DMS79 (cell line): ENCODE measurements around the gene TLL1.

Experiments
- DNase-seq: peaks from one replicate; lab custom pipeline; 2025; lab: John Stamatoyannopoulos, UW

The TLL1 gene

DNA sequence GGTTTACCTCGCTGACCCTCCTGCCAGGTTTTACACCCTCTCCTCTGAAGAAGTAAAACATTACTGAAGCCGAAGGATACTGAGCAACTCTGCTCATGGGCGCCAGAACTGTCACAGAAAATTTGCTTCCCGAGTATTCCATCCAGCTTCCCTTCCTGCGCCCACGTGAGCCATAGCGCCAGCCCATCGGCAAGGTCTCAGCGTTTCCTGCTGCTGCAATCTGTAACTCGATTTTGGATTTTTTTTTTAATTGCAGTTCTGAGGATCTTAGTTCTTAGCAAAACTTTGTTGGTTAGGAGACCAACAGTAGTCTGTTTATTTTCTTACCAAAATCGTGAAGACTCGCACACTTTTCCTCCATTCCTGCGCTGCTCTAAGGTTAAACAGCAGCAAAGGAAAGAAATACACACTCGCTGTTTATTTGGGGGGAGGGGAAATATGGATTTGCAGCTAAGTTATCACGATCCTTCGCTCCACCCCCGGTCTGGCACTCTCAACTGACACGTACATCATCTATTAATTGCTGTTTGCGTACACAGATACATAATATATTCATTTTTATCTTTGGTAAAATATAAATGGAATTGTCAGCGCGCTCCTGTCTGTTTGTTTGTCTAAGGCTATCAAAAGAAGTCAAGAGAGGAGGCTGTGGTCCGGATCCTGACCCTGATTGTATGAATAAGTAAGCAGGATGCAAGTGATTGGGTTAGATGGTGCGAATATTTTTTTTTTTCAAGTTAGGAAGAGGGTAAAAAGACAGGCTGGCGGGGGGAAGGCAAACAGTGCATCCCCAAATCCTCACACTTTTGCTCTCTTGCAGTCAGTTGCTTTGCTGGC is at the start of gene TLL1:
Gene TLL1 (plus strand): TSS at position 777 of the 837 bp plus-strand sequence. CDS start 668 bp downstream, outside the sequence.
- no peak for DNase-seq

DNA sequence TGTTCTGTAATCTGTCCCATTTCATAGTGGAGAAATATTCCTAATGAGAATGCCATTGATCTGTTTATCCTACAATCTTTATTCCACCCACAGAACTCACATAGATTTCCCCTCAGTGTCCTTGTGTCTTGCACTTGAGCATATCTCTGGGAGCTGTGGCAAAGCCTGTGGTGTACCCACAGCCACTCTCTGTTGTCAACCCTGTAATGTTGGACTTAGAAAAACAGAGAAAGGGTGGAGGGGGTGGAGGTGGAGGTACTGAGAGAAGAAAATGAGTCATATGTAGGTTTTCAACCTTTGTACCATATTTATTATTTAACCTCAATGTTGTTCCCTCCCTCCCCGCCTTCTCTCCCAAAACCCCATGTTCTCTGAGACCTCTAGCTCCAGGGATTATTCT is 46.9 kb upstream of the TLL1 start:
- DNase-seq, result no peak

DNA sequence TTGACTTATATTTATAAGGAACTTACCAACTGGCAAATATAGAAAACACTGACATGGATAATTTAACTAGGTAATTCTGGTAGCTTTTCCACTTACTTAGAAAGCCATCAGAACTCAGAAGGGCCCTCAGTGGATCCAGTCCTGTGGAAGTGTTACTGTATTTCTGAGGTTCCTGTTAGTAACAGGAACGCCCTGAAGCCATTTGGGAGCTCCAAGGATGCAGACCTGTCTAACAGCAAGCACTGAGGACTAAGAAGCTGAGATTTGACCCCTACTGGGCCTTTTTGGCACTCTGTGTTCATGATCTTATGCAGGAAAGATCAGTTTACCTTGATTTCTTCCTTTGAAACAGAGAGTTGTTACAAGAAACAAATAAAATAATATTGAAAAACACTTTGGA is 46.0 kb upstream of the TLL1 start:
- no peak for DNase-seq

DNA sequence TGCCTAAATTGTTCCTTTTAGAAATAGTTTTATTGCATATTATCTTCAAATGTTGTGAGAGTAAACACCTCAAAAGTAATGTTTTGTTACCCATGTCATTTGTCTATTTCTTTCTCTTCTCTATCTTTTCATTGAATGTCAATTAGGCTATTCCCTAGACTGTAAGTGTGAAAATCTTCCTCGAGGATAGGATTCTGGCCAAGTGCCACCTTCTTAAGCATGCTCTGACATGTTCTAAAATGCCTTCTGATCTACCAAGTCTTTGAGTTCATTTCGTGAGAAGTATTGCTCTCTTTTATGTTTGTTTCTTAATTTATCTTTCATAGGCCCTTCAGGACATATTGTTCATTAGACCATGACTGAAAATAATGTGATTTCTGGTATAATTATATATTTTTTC is 44.1 kb upstream of the TLL1 start:
- DNase-seq, result no peak

DNA sequence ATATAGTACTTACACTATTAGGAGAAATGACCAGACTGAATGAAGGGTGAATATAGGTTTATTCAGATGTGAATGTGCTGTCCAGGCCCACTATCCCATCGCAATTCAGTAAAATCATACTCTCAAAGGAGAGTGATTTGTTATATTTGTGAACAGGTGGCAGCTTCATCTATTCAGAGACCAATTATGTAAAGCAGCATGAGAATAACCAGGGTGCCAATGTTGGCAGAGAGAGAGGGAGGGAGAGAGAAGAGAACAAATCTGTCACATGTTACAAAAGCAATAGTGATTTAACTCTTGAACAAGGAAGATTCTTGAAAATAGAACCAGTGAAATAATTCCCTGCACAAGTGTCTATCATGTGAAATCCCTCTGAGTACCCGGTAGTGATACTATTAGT is 38.9 kb upstream of the TLL1 start:
- no peak for DNase-seq

DNA sequence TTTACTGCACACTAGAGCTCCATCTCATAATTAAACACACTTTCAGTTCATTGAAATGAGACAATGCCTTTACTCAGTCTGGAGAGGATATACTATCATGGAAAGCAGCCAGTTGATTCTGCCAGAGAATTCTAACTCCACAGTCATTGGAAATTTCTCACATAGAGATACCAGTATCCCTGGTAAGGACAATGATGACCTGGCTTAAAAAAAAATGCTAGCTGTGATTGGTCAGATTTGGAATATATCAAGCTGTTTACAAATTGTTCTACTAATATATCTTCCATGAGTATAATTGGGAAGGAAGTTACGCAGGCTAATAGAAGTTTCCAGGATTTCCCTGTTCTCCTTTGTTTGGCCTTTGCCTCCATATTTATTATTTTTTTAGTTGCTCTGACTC is 34.5 kb upstream of the TLL1 start:
- DNase-seq, result no peak

DNA sequence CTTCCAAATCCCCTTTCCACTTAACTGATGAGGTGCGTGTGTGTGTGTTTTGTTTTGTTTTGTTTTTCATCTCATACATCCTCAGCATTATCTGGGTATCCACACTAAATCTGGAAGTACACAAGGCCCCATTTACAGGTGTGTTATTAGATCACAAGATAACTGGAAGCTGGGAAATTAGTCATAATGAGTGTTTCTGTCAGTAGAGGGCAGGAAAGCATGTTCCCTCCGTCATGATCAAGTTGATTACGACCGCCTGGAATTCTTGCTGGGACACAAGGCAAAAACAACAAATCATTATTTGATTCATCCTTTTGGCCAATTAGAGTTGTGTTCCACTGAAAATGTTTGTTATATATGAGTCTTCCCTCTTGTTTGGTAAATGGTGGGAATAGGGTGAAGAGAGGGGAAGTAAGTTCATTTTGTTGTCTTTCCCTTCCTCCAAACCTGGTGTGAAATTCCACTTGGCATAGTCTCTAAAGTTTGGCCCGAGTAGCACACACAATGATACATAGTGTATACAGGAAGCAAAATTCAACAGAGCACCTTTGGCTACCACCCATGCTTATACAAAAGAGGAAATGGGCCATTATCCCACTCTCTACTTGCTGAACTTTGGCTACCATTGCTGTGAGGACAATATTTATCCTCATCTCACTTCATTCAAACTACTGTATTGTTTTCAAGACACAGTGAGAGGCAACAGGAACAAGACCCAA is 33.3 kb upstream of the TLL1 start:
- no peak for DNase-seq

DNA sequence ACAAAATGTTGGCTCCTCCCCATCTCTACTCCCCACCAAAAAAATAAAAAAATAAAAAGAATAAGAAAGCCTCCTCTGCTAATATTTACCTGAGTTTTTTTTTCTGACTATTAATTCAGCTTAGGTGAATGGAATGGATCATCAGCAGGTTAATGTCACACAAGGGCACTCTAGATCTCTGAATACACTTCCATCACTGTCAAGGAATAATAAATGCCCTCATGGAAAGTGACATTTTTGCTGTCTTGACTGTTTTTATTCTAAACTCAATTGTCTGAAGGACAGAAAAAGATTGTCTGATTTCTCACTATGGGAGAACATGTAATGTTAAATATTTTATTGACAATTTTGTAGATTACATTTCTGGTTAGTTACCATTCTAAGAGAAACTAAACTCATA is 30.4 kb upstream of the TLL1 start:
- no peak for DNase-seq

DNA sequence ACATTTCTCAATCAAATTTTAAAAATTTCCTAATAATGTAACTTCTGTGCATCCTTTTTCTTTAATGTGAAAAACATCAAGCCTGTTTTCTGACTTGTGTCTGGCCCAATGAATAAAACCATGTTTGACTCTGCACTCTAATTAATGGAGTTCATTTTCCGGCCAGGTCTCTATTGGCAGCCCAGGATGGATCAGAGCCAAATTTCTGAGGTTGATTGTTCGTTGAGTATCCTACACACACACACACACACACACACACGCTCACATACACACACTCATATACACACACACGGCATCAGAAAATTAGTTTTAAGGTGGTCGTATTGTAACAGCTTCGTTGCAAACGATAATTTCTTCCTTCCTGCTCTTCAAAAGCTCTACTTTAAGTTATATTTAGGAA is 28.9 kb upstream of the TLL1 start:
- DNase-seq, result no peak

DNA sequence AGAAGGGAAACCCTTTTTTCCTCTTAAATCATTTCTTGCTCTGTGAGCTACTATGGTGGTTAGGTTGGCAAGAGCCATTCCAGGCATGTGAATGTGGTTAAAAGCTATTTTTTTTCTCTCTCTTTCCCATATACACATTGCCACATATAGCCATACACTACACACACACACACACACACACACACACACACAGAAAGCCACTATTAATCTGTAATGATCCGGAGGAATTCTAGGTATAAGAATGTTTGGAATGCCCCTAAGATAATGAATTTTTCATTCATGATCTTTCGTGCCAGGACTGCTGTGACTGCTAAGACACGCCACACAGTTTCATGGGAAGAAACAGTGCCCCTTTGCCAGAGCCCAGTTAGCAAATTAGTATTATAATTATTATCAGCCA is 21.8 kb upstream of the TLL1 start:
- no peak for DNase-seq

DNA sequence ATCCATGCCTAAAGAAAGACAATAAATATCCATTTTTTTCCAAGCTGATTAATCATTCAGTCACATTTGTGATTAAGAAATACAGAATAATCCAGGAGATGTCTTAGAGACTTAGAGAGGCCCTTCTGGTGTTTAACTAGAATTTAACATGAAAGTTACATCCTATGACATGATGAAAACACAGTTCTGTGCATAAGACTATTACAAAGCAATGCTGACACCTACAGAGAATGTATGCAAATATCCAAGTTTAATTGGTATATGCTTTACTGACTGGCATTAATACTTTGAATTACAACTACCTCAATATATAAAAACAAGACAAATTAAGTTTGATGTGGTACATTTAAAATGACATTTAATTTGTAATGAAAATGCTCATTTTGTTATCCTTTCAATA is 17.8 kb upstream of the TLL1 start:
- DNase-seq, result no peak

DNA sequence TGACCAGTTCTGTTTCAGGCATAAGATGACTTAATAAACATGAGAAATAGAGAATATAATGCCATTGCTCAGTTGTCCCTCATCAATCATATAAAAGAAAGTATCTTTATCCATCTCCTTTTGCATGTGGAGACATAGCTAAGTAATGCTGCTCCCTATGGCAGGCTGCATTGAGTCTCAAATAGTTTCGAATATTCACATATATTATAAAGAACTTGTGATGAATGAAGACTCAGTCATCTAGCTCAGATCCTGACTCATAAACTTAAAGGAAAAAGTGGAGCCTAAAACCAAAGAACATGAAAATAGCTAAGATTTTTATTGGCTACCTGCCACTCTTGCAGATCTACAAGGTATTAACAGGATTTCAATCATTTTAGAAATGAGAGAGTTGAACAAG is 11.7 kb upstream of the TLL1 start:
- no peak for DNase-seq

DNA sequence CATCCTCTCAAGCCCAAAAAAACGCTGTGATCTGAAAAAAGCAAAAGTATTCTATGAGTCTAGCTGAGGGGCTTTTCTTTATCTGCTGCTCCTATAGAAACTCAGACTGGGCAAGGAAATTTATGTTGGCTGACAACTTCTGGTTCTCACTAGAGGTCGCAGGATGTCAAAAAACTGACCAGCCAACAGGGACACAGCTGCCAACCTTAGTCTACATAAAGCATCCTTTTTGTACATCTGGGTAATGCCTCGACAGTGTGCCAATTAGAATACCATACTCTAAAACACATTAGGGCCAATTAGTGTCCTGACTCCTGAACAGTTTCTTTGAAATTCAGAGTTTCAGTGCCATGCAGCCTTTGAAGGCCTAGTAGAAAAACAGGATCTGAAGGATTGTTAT is 8.8 kb upstream of the TLL1 start:
- DNase-seq, result no peak

DNA sequence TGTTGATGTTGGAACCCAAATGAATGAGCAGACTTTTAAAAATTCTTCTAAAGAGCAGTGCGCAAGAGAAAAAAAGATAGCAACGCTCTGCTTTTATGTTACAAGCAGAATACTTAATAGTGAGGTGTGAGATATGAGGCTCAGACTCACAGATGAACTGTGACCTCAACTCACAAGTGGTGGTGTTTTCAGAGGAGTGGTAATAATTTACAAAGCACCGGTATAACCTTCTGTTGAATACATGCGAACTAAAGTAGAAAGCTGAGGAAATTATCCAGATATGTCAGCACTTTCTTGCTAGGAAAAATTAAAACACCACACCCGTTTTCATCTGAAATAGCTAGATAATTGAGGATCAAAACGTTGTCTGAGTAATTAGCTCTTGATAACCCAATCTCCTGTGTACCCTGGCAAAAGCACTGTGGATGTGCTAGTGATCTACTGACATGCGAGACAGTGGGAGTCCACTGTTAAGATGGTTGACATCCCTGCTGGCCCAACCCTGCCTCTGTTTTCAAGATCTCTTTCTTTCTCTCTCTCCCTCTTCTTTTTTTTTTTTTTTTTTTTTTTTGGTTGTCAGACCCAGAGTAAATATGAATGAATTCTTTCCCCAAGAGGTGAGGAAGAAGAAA is 6.9 kb upstream of the TLL1 start:
- DNase-seq, result no peak

DNA sequence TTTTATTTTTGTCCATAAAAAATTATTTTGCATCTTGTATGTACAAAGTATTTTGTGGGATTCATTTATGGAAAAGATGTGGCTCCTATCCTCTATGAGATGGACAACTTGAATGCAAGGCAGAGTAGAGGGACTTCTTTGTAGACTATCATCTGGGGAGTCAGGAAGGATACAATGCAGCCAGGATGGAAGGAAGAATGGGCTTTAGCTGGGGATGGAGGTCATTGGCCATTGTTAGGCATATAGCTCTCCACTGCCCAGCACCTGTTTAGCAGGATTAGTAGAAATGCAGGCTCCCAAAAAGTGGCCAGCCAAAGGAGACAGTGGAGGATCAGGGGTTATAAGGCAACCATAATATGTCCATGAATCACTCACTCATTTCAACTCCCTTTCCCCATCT is 5.1 kb upstream of the TLL1 start:
- DNase-seq, result no peak

DNA sequence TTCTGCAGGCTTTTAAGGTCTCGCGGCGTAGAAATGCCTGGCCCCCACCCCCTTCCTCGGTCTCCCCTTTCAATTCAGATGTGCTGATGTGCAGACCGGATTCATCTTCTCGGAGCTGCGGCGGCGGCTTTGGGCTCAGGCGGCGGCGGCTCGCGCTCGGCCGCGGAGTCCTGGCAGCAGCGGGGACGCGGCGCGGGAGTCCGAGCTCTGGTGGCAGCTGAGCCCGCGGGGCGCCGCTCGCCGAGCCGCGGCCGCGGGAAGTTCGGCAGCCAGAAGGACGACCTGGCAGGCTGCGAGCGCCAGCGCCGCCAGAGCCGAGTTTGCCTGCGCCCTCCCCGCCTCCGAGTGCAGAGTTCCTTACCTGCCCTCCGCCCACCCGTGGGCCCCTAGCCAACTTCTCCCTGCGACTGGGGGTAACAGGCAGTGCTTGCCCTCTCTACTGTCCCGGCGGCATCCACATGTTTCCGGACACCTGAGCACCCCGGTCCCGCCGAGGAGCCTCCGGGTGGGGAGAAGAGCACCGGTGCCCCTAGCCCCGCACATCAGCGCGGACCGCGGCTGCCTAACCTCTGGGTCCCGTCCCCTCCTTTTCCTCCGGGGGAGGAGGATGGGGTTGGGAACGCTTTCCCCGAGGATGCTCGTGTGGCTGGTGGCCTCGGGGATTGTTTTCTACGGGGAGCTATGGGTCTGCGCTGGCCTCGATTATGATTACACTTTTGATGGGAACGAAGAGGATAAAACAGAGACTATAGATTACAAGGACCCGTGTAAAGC is 448 bp downstream of the TLL1 start:
- DNase-seq, result no peak

DNA sequence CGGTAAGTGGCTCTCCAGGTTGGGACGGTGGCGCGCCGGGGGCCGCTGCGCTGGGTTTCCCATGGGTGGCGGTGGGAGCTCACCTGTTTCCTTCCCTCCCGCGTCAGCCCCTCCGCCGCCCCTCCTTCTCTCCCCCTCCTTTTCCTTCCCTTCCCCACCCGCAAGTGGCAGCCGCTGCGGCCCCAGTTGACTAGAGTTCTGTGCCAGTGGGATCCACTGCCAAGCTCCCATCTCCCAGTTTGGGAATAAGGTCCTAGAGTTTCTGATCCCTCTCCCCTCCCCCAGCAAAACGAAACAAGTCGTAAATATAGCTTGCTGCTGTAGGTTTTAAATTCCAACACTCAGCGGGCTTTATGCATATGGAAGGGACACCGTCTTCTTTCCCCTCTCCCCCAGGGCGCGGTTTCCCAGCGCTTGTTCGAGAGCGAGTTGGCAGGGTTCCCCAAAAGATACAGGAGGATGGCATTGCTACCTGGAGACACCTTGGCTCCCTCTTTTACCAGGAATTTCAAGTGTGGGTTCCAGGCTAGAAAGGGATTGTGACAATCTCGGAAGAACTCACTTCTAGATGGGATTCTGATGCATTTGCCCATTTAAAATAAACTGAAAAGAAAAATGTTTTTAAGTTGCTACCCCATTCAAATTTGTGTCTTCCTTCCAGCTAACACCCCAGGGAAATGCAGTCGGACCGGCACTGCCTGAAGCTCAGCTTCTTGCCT is 1.2 kb downstream of the TLL1 start:
- DNase-seq, result no peak

DNA sequence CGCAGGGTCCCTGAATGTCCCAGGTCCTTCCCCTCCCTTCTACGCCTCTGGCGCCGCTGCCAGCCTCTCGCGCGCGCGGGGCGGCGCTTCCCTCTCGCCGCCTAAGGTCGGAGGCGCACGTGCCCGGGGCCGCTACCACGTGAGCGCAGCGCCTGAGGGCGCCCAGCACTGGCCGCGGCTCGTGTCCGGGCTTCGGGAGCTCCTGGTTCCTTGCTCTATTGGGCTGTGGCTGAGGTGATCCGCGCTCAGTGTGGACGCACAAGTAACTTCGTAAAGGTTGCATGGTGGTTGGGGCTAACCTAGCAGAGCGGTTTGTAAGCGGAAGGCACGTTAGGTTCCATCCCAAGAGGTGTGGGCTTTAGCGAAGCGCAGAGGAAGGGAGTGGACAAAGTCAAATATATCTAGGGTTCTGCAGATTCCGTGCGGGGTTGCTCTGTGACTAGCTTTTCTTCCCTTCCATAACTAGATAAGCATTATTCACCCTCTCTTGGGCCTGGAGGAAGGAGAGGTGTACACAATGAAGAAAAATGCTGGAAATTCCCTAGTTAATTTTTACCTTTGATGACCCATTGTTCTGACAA is 1.8 kb downstream of the TLL1 start:
- no peak for DNase-seq

DNA sequence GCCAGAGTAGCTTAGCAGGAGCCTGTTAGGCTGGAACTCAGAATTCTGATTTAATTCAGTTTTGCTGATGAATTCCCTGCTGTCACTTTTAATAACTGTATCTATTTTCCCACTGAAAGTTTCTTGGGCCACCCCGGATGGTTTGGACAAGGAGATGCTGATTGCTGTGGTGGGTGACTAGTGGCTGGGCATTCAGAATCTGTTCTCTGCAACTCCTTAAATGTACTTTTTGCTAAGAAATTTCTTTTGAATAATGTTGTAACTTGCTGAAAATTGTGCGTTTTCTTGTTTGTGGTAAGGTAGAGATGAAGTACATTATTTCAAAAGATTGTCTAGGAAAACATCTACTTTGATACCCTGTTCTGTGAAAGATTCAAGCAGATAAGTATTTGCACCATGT is 2.4 kb downstream of the TLL1 start:
- no peak for DNase-seq

DNA sequence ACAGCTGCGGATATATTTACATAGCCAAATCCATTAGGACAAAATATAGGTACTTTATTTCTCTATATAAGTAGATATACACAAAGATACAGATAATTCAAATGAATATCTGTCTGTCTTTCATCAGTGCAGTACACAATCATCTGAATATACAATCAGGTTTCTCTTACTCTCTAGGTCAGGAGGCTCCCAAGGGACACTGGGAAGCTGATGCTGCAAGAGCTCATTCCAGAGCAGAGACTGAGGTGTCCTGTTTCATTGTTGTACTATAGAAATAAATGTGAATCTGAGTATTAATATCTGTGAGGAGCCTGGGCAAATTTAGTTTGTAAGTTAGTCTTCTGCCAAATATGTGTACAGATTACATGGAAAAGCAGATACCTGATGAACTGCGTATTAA is 4.2 kb downstream of the TLL1 start:
- DNase-seq, result no peak

DNA sequence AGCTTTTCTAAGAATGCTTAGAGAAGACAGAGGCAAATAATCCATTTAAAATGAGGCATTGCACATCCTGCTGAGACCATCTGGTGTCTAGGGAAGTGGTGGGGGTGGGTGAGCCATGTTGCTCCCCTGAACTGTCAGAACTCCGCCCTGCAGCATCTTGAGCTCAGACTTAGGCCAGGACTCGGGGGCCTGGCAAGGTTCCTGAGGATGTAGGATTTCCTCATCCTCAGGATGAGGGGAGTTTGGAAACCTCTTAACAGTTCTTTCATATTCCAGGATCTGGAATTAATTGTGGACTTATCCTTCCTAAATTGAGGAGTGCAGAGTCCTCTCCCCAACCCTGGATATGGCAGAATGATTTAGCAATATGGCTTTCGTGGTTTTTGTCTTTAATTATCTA is 6.6 kb downstream of the TLL1 start:
- DNase-seq, result no peak
